PC-3 (cell line): ENCODE data around the gene LCN6. TPM values are rescaled to one million over a fixed set of nuclear protein-coding genes. Genes with fewer than 3 reads are reported as not detected.

ENCODE experiments used
- ATAC-seq: fragments of 200-7000 bp; cut with Tn5 transposase; 2 replicates; pipeline ENCODE4 v1.9.1; 2020; ENCODE audit warnings: mild to moderate bottlenecking, moderate library complexity
- BruUV-seq: library from RNA; stranded (reverse); fragments of 400-500 nt; replicated peaks from 2 replicates; lab custom pipeline; 2021; lab: Mats Ljungman, UMichigan
- CTCF ChIA-PET: fragments of 300-600 bp; sonication (Branson Sonifier 250); formaldehyde crosslinking; loops from one replicate; lab custom pipeline; 2022; ENCODE audit warnings: antibody characterized with exemption; lab: Charles Lee
- POLR2A ChIA-PET: fragments of 300-600 bp; sonication (Branson Sonifier 250); formaldehyde crosslinking; loops from one replicate; lab custom pipeline; 2022; ENCODE audit warnings: antibody characterized with exemption; ENCODE audit not compliant: unreplicated experiment; lab: Charles Lee
- DNase-seq: peaks from one replicate; pipeline ENCODE4 v3.0.0-alpha.2; 2015
- H2AFZ ChIP-seq: fragments of 300-600 bp; sonication (generic); 2 replicates; pipeline ENCODE4 v1.6.0; 2016; ENCODE audit warnings: antibody characterized with exemption, low read length
- H3F3A ChIP-seq: fragments of 300-600 bp; sonication (generic); one replicate; pipeline ENCODE4 v1.6.0; 2017; ENCODE audit warnings: antibody characterized with exemption, low read length, control low read depth, mild to moderate bottlenecking; ENCODE audit not compliant: unreplicated experiment
- H3K27ac ChIP-seq: fragments of 300-600 bp; sonication (generic); 2 replicates; pipeline ENCODE4 v1.5.1; 2016; ENCODE audit warnings: mild to moderate bottlenecking, low read length
- H3K27me3 ChIP-seq: fragments of 300-600 bp; sonication (generic); 2 replicates; pipeline ENCODE4 v1.6.1; 2016; ENCODE audit warnings: low read length, mixed read lengths
- H3K36me3 ChIP-seq: fragments of 300-600 bp; sonication (generic); 2 replicates; pipeline ENCODE4 v1.6.1; 2016; ENCODE audit warnings: low read depth, mixed run types, low read length, mixed read lengths
- H3K4me1 ChIP-seq: fragments of 300-600 bp; sonication (generic); 2 replicates; pipeline ENCODE4 v1.5.1; 2016; ENCODE audit warnings: low read length; ENCODE audit not compliant: insufficient read depth
- H3K4me2 ChIP-seq: fragments of 300-600 bp; sonication (generic); 2 replicates; pipeline ENCODE4 v1.6.0; 2016; ENCODE audit warnings: low read length
- H3K4me3 ChIP-seq: fragments of 300-600 bp; sonication (generic); 2 replicates; pipeline ENCODE4 v1.5.1; 2016; ENCODE audit warnings: mild to moderate bottlenecking, low read length, mixed read lengths
- H3K79me2 ChIP-seq: fragments of 300-600 bp; sonication (generic); 2 replicates; pipeline ENCODE4 v1.6.1; 2017; ENCODE audit warnings: low read length, mixed read lengths
- H3K9ac ChIP-seq: fragments of 300-600 bp; sonication (generic); 2 replicates; pipeline ENCODE4 v1.6.0; 2016; ENCODE audit warnings: mild to moderate bottlenecking, low read length
- H3K9me2 ChIP-seq: fragments of 300-600 bp; sonication (generic); replicated peaks from 2 replicates; pipeline ENCODE4 v1.6.1; 2016; ENCODE audit warnings: mixed run types, low read length, mixed read lengths
- H3K9me3 ChIP-seq: fragments of 300-600 bp; sonication (generic); 2 replicates; pipeline ENCODE4 v1.6.1; 2016; ENCODE audit warnings: low read length, mixed read lengths
- H4K20me1 ChIP-seq: fragments of 300-600 bp; sonication (generic); 2 replicates; pipeline ENCODE4 v1.6.1; 2016; ENCODE audit warnings: low read length, mixed read lengths
- EZH2 ChIP-seq: fragments of 300-600 bp; sonication (generic); IDR thresholded peaks from one replicate; pipeline ENCODE4 v1.6.1; 2017; ENCODE audit warnings: antibody characterized with exemption, mild to moderate bottlenecking, low read length; ENCODE audit not compliant: unreplicated experiment
- EZH2phosphoT487 ChIP-seq: fragments of 300-600 bp; sonication (generic); IDR thresholded peaks from 2 replicates; pipeline ENCODE4 v1.6.1; 2018; ENCODE audit warnings: mild to moderate bottlenecking, antibody characterized with exemption, low read length, borderline replicate concordance
- intact Hi-C: fragments of 100-400 bp; cut with micrococcal nuclease; formaldehyde crosslinking; loops from 2 replicates; pipeline ENCODE4 v1.9.0; 2023
- total RNA-seq: library from RNA; depleted of rRNA; stranded (reverse); fragments of >200 nt; gene quantifications from 2 replicates; pipeline ENCODE4 v1.2.3, GENCODE V29; 2014
- TF ChIP-seq, protein P1 (sequence below): fragments of 300-600 bp; sonication (generic); conservative IDR thresholded peaks from 2 replicates; pipeline ENCODE4 v1.5.1; 2017; ENCODE audit warnings: antibody characterized with exemption, low read depth, mild to moderate bottlenecking, low read length

The LCN6 gene
- total RNA-seq, 1 experiment from 2014 or later: not detected

- ATAC-seq (no peak), DNase-seq (no peak)
- no peak for TF ChIP-seq EZH2phosphoT487
- TF ChIP-seq EZH2: no peak
- TF ChIP-seq, protein P1, sequence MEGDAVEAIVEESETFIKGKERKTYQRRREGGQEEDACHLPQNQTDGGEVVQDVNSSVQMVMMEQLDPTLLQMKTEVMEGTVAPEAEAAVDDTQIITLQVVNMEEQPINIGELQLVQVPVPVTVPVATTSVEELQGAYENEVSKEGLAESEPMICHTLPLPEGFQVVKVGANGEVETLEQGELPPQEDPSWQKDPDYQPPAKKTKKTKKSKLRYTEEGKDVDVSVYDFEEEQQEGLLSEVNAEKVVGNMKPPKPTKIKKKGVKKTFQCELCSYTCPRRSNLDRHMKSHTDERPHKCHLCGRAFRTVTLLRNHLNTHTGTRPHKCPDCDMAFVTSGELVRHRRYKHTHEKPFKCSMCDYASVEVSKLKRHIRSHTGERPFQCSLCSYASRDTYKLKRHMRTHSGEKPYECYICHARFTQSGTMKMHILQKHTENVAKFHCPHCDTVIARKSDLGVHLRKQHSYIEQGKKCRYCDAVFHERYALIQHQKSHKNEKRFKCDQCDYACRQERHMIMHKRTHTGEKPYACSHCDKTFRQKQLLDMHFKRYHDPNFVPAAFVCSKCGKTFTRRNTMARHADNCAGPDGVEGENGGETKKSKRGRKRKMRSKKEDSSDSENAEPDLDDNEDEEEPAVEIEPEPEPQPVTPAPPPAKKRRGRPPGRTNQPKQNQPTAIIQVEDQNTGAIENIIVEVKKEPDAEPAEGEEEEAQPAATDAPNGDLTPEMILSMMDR: no peak
- Histone ChIP-seq H3K36me3 (no peaks in the 10 kb centered on the region), H3K79me2 (no peaks in the 10 kb centered on the region), H3K9me3 (no peaks in the 10 kb centered on the region), H3K27me3 (peaks cover 18% of the 10 kb centered on the region), H3F3A (no peaks in the 10 kb centered on the region), H3K9me2 (no peaks in the 10 kb centered on the region), H3K9ac (no peak overlapping the region), H3K27ac (no peak overlapping the region), H2AFZ (no peak overlapping the region), H3K4me2 (no peak overlapping the region), H4K20me1 (no peaks in the 10 kb centered on the region), H3K4me3 (no peak overlapping the region), H3K4me1 (no peaks in the 10 kb centered on the region)
- CTCF ChIA-PET: no interaction called here
- intact Hi-C loops: no loop called here
- POLR2A ChIA-PET: no interaction called here
- no TSS peak for BruUV-seq
Measured at GRCh38 chr9:136744773-136745172, 3.6 kb downstream of the LCN6 start.

DNA sequence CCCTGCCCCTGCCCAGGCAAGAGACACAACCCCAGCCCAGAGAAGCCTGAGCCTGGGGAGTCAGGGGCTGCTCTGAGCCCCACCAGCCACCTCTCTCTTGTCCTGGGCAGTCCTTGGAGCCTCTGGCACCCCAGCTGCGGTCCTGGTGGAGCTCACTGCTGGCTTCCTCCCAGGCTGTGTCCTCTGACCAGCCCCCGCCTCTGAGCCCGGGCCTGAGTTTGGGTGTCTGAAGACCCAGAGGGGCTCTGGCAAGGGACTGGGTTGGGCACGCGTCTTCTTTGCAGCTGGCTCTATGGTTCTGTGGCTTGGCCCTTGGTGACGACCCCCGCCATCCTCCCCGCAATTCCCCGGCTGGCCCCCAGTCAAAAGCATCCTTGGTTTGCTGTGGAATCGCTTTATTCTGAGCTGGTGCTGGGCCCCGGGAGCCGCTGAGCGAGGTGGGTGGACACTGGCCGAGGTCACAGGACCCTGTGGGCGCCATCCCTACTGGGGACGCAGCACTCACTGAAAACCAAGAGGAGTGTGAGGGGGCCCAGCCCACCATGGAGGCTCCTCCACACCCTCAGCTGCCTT, 4.6 kb downstream of the LCN6 start:
- no peak overlapping the region for H3K27ac ChIP-seq
- intact Hi-C loops: no loop called here
- H3K36me3 ChIP-seq: no peaks in the 10 kb centered on the region
- H3K27me3 ChIP-seq: peaks cover 18% of the 10 kb centered on the region
- no peaks in the 10 kb centered on the region for H3F3A ChIP-seq
- ChIA-PET POLR2A (no interaction called here), CTCF (no interaction called here)
- H4K20me1 ChIP-seq: no peaks in the 10 kb centered on the region
- no peak overlapping the region for H2AFZ ChIP-seq
- H3K79me2 ChIP-seq: no peaks in the 10 kb centered on the region
- no peaks in the 10 kb centered on the region for H3K9me3 ChIP-seq
- H3K9ac ChIP-seq: no peak overlapping the region
- TF ChIP-seq EZH2phosphoT487 (no peak), EZH2 (no peak)
- TF ChIP-seq, protein P1: no peak
- no TSS peak for BruUV-seq
- ATAC-seq (no peak), DNase-seq (no peak)
- H3K4me1 ChIP-seq: no peaks in the 10 kb centered on the region
- H3K4me2 ChIP-seq: no peak overlapping the region
- H3K4me3 ChIP-seq: no peak overlapping the region
- no peaks in the 10 kb centered on the region for H3K9me2 ChIP-seq

- no peaks in the 10 kb centered on the region for H3K9me3 ChIP-seq
- peak within 1 kb of the TSS; percentile 64 for H3K4me2 ChIP-seq
- no peaks in the 10 kb centered on the region for H4K20me1 ChIP-seq
- H2AFZ ChIP-seq: peak within 1 kb of the TSS; percentile 48; the same call in 1 of the 2 replicates
- no peak within 1 kb of the TSS for H3K4me3 ChIP-seq
- no peaks in the 10 kb centered on the region for H3K4me1 ChIP-seq
- H3K36me3 ChIP-seq: no peaks in the 10 kb centered on the region
- H3K27ac ChIP-seq: no peak within 1 kb of the TSS
- TF ChIP-seq EZH2phosphoT487: no peak
- TF ChIP-seq, protein P1: peak; percentile 53
- peak; percentile 26 for DNase-seq
- intact Hi-C loops: no loop called here
- H3K9me2 ChIP-seq: no peaks in the 10 kb centered on the region
- peaks cover 18% of the 10 kb centered on the region for H3K27me3 ChIP-seq
- ChIA-PET POLR2A (no interaction called here), CTCF (interaction anchor here (0.6 kb wide), 1 partner anchor 14 kb away, joined by 3 read pairs; no protein-coding TSS in a partner anchor)
- no peak within 1 kb of the TSS for H3K9ac ChIP-seq
- peak; percentile 72 for ATAC-seq
- H3F3A ChIP-seq: no peaks in the 10 kb centered on the region
- BruUV-seq: no TSS peak
- H3K79me2 ChIP-seq: no peaks in the 10 kb centered on the region
Measured at GRCh38 chr9:136742591-136743391, 5.5 kb downstream of the LCN6 start, which contains the start of gene LCN10. Gene LCN10 (minus strand): TSS chr9:136742940. CDS start chr9:136742903, 37 bp downstream.
